Measurements from ENCODE around the gene NUDT3.

DNA sequence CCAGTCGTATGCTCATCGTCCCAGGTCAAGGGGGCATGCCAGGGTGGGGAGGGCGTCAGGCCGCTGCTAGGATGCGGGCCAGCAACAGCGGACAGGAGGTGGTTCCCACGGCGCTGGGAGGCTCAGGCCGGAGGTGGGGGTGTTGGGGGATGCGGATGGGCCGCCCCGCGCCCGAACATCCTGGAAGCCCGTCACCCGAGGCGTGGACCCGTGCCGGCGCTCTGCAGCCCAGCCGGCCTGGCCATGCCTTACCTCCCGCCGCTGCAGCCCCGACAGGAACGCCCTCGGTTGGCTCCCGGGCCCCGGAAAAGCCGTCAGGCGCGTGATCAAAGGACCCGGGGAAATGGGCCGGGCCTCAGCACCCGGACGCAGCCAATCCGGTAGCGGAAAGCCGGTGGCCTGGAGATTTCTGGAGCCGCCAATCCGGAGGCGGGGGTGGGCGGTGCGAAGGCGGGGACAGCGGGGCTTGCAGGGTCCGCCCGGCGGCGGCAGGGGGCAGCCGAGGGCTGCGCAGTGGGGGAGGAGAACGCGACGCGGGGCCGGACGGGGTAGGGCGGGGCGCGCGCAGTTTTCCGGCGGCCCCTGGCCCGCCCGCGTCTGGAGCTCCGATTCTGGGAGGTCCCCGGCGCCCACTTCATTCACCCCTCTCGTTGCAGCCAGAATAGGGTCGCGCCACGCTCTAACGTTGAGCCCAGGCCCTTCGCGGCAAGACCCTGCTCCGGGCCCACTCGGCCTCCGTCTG lies 143.6 kb downstream of the NUDT3 start, which contains the start of gene SMIM29:
- TF ChIP-seq MAFK (IDR thresholded peaks at IDR 0.05; ENCODE audit: low read length) = no peak
- TF ChIP-seq FOXM1 (IDR thresholded peaks at IDR 0.05; ENCODE audit: low read depth) = no peak
- no peak for TF ChIP-seq FOXM1 (CRISPR knock-in tag; IDR thresholded peaks at IDR 0.05; ENCODE audit: low read depth)
- no peak for TF ChIP-seq POLR3A (IDR thresholded peaks at IDR 0.05; ENCODE audit: borderline replicate concordance, extremely low read depth, insufficient read depth, insufficient read length)
- TF ChIP-seq SMARCC2 (IDR thresholded peaks at IDR 0.05; ENCODE audit: low read depth) = no peak
- peak; percentile 85 to 96 (median 95) for TF ChIP-seq CTCF (IDR thresholded peaks at IDR 0.05 in 2 of 3, conservative IDR thresholded peaks at IDR 0.05 in 1 of 3; ENCODE audit: insufficient read depth in 2 of 3, low read depth in 1 of 3, low read length in 3 of 3)
- TF ChIP-seq ZNF785 (CRISPR knock-in tag; IDR thresholded peaks at IDR 0.05) = no peak
- no peak for TF ChIP-seq NUFIP1 (IDR thresholded peaks at IDR 0.05; ENCODE audit: partially characterized antibody)
- TF ChIP-seq REST (IDR thresholded peaks at IDR 0.05; ENCODE audit: borderline replicate concordance) = peak; percentile 93
- TF ChIP-seq REST (CRISPR knock-in tag; IDR thresholded peaks at IDR 0.05; ENCODE audit: low read depth) = 0 out of 2 replicates have a peak, but pooled peaks have one; percentile 33
- TF ChIP-seq, protein P1, sequence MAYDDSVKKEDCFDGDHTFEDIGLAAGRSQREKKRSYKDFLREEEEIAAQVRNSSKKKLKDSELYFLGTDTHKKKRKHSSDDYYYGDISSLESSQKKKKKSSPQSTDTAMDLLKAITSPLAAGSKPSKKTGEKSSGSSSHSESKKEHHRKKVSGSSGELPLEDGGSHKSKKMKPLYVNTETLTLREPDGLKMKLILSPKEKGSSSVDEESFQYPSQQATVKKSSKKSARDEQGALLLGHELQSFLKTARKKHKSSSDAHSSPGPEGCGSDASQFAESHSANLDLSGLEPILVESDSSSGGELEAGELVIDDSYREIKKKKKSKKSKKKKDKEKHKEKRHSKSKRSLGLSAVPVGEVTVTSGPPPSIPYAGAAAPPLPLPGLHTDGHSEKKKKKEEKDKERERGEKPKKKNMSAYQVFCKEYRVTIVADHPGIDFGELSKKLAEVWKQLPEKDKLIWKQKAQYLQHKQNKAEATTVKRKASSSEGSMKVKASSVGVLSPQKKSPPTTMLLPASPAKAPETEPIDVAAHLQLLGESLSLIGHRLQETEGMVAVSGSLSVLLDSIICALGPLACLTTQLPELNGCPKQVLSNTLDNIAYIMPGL (CRISPR knock-in tag; IDR thresholded peaks at IDR 0.05) = no peak
